ENCODE measurements around the gene BRI3BP.
"Not testable (repeated sequence)": the region's sequence is repeated elsewhere in the genome, so short reads cannot be mapped to it uniquely, and the experiment has no call there.

Gene BRI3BP

GRCh38 chr12:125021771-125022170, 28.3 kb downstream of the BRI3BP start:
- no peak for DNase-seq

- no peak for DNase-seq
Observed at GRCh38 chr12:125023065-125023464, 29.6 kb downstream of the BRI3BP start.

- DNase-seq, result no peak
Observed at GRCh38 chr12:125024949-125025563, 31.6 kb downstream of the BRI3BP start.

- no peak for DNase-seq
Observed at GRCh38 chr12:125025606-125026235, 32.3 kb downstream of the BRI3BP start.

- DNase-seq, result no peak
Observed at GRCh38 chr12:125028106-125028505, 34.7 kb downstream of the BRI3BP start.

- DNase-seq, result no peak
Observed at GRCh38 chr12:125029761-125030358, 36.4 kb downstream of the BRI3BP start.

- not testable (repeated sequence) for DNase-seq
Observed at GRCh38 chr12:125031471-125031870, 38.0 kb downstream of the BRI3BP start.

GRCh38 chr12:125032466-125033152, 39.2 kb downstream of the BRI3BP start:
- no peak for DNase-seq

- DNase-seq, result no peak
Observed at GRCh38 chr12:125033288-125033687, 39.8 kb downstream of the BRI3BP start.

GRCh38 chr12:125038976-125039625, 45.7 kb downstream of the BRI3BP start:
- DNase-seq, result no peak

- DNase-seq, result peak in 1 of 56 donors; percentile 32
Observed at GRCh38 chr12:125049093-125049458, 55.6 kb downstream of the BRI3BP start.

GRCh38 chr12:125050446-125050845, 57.0 kb downstream of the BRI3BP start:
- DNase-seq, result no peak

- DNase-seq, result no peak
Observed at GRCh38 chr12:125050868-125051267, 57.4 kb downstream of the BRI3BP start.

GRCh38 chr12:125053821-125054220, 60.4 kb downstream of the BRI3BP start:
- DNase-seq, result no peak

- no peak for DNase-seq
Observed at GRCh38 chr12:125055591-125055990, 62.1 kb downstream of the BRI3BP start.

- DNase-seq, result no peak
Observed at GRCh38 chr12:125056306-125056705, 62.9 kb downstream of the BRI3BP start.

GRCh38 chr12:125057708-125058107, 64.3 kb downstream of the BRI3BP start:
- DNase-seq, result no peak

GRCh38 chr12:125061229-125061628, 67.8 kb downstream of the BRI3BP start:
- no peak for DNase-seq

- DNase-seq, result not testable (repeated sequence)
Observed at GRCh38 chr12:125063522-125063921, 70.1 kb downstream of the BRI3BP start.

- DNase-seq, result no peak
Observed at GRCh38 chr12:125064492-125064891, 71.0 kb downstream of the BRI3BP start.

- DNase-seq, result peak in 53 of 56 donors; percentile 15 to 88 (median 69)
Observed at GRCh38 chr12:125065021-125065918, 71.8 kb downstream of the BRI3BP start, which contains the start of gene AACS. AACS (plus strand) TSS chr12:125065435; CDS start chr12:125065585, 150 bp downstream.

All from nucleus accumbens (tissue), 56 donors.